Panc1 (cell line): ENCODE results near the gene JAZF1. TPM values are rescaled to one million over a fixed set of nuclear protein-coding genes. Genes with fewer than 3 reads are reported as not detected.

ENCODE experiments used
- ATAC-seq: fragments of 200-7000 bp; cut with Tn5 transposase; 2 replicates; pipeline ENCODE4 v1.9.1; 2020; ENCODE audit warnings: mild to moderate bottlenecking, moderate library complexity
- BruUV-seq: library from RNA; stranded (reverse); fragments of 400-500 nt; replicated peaks from 2 replicates; lab custom pipeline; 2021; lab: Mats Ljungman, UMichigan
- CTCF ChIA-PET: fragments of 300-600 bp; sonication (Branson Sonifier 250); formaldehyde crosslinking; loops from one replicate; lab custom pipeline; 2022; ENCODE audit warnings: antibody characterized with exemption; lab: Charles Lee
- POLR2A ChIA-PET: fragments of 300-600 bp; sonication (Branson Sonifier 250); formaldehyde crosslinking; loops from one replicate; lab custom pipeline; 2022; ENCODE audit warnings: antibody characterized with exemption; lab: Charles Lee
- DNase-seq: peaks from one replicate; pipeline ENCODE4 v3.0.0-alpha.2; 2010; ENCODE audit warnings: low read depth, low spot score
- H3K27ac ChIP-seq: 2 replicates; pipeline ENCODE4 v1.5.1; 2011; ENCODE audit warnings: mild to moderate bottlenecking, low read length, inconsistent platforms
- H3K27me3 ChIP-seq: fragments of 200-500 bp; sonication (Bioruptor generic); 2 replicates; pipeline ENCODE4 v1.6.0; 2014; ENCODE audit warnings: low read length, inconsistent platforms; ENCODE audit not compliant: control insufficient read depth, insufficient read depth
- H3K36me3 ChIP-seq: fragments of 200-500 bp; sonication (Bioruptor generic); 2 replicates; pipeline ENCODE4 v1.5.1; 2014; ENCODE audit warnings: inconsistent platforms, mild to moderate bottlenecking, low read length, moderate library complexity; ENCODE audit not compliant: control insufficient read depth, insufficient read depth
- H3K4me1 ChIP-seq: 2 replicates; pipeline ENCODE4 v1.5.1; 2011; ENCODE audit warnings: inconsistent platforms, mild to moderate bottlenecking, low read length, moderate library complexity; ENCODE audit not compliant: control insufficient read depth, insufficient read depth
- H3K4me3 ChIP-seq, 2 experiments: 2 replicates each; pipeline ENCODE4 v1.5.1; 2011 to 2012; ENCODE audit warnings: low read depth in 2 of 2, low read length in 2 of 2, mild to moderate bottlenecking in 2 of 2, inconsistent platforms in 1 of 2, moderate library complexity in 1 of 2
- H3K9me3 ChIP-seq: fragments of 200-500 bp; sonication (Bioruptor generic); 2 replicates; pipeline ENCODE4 v1.5.1; 2014; ENCODE audit warnings: low read depth, mild to moderate bottlenecking, inconsistent platforms, low read length, moderate library complexity; ENCODE audit not compliant: control insufficient read depth, insufficient read depth
- CTCF ChIP-seq: fragments of 450-650 bp; IDR thresholded peaks from 2 replicates; pipeline ENCODE4 v1.5.1; 2017; ENCODE audit warnings: mild to moderate bottlenecking
- POLR2AphosphoS5 ChIP-seq: IDR thresholded peaks from 2 replicates; pipeline ENCODE4 v1.6.1; 2012; ENCODE audit warnings: mild to moderate bottlenecking, low read depth, low read length, moderate library complexity
- REST ChIP-seq, 2 experiments: IDR thresholded peaks; 2 replicates each; pipeline ENCODE4 v1.6.1; 2011 to 2012; ENCODE audit warnings: low read depth in 2 of 2, control low read depth in 1 of 2, low read length in 1 of 2, mild to moderate bottlenecking in 1 of 2, moderate library complexity in 1 of 2; ENCODE audit not compliant: insufficient read depth in 1 of 2
- SIN3A ChIP-seq: IDR thresholded peaks from 2 replicates; pipeline ENCODE4 v1.6.1; 2012; ENCODE audit warnings: low read depth, mild to moderate bottlenecking, low read length, moderate library complexity, borderline replicate concordance; ENCODE audit not compliant: insufficient read depth
- TCF7L2 ChIP-seq: IDR thresholded peaks from 2 replicates; pipeline ENCODE4 v1.6.1; 2011; ENCODE audit warnings: mild to moderate bottlenecking, low read depth, low read length, inconsistent platforms
- in situ Hi-C: cut with HindIII; loops from 2 replicates; pipeline ENCODE4 v1.10.0; 2016; ENCODE audit warnings: low sequenced_read_pairs, low pct_unique_long_range_greater_than_20kb
- intact Hi-C: fragments of 100-400 bp; cut with micrococcal nuclease; formaldehyde crosslinking; loops from one replicate; pipeline ENCODE4 v1.10.0; 2022; ENCODE audit not compliant: unreplicated experiment
- total RNA-seq: library from RNA; stranded (reverse); gene quantifications from one replicate; pipeline ENCODE4 v1.2.1, GENCODE V29; 2021; ENCODE audit not compliant: unreplicated experiment

Gene JAZF1
- total RNA-seq, 1 experiment from 2014 or later: 8.8 TPM

- ChIA-PET CTCF (no interaction called here), POLR2A (no interaction called here)
- ATAC-seq: no peak
- intact Hi-C loops: no loop called here
- no peak for TF ChIP-seq SIN3A
- TF ChIP-seq CTCF: no peak
- TF ChIP-seq TCF7L2: no peak
- TF ChIP-seq REST (IDR thresholded peaks at IDR 0.05; ENCODE audit: insufficient read depth in 1 of 2, low read depth in 2 of 2, low read length in 1 of 2): no peak
- 0 out of 2 replicates have a peak, but pooled peaks cover 9% of the 10 kb centered on the region for H3K4me1 ChIP-seq
- BruUV-seq: no TSS peak
- H3K27ac ChIP-seq: no peak overlapping the region
- H3K27me3 ChIP-seq: no peaks in the 10 kb centered on the region
- no peak overlapping the region for H3K4me3 ChIP-seq
- no peak for DNase-seq
- H3K9me3 ChIP-seq: no peaks in the 10 kb centered on the region
- in situ Hi-C loops: no loop called here
- H3K36me3 ChIP-seq: no peaks in the 10 kb centered on the region
Measured at GRCh38 chr7:28110427-28111012, 70.1 kb downstream of the JAZF1 start.

- no peak for TF ChIP-seq CTCF
- no peak for TF ChIP-seq REST (IDR thresholded peaks at IDR 0.05; ENCODE audit: insufficient read depth in 1 of 2, low read depth in 2 of 2, low read length in 1 of 2)
- no peak for TF ChIP-seq TCF7L2
- TF ChIP-seq SIN3A: no peak
- no peak for TF ChIP-seq POLR2AphosphoS5
- no peak for DNase-seq
- Histone ChIP-seq H3K27ac (no peak overlapping the region), H3K27me3 (no peaks in the 10 kb centered on the region), H3K36me3 (no peaks in the 10 kb centered on the region), H3K4me1 (0 out of 2 replicates have a peak, but pooled peaks cover 9% of the 10 kb centered on the region), H3K9me3 (no peaks in the 10 kb centered on the region), H3K4me3 (no peak overlapping the region)
- in situ Hi-C loops: no loop called here
- POLR2A ChIA-PET: no interaction called here
- ATAC-seq: no peak
- CTCF ChIA-PET: no interaction called here
- intact Hi-C loops: no loop called here
- BruUV-seq: no TSS peak
Measured at GRCh38 chr7:28108747-28109146, 71.8 kb downstream of the JAZF1 start.
